ENCODE data around the gene KRT17. TPM values are rescaled to one million over a fixed set of nuclear protein-coding genes. Genes with fewer than 3 reads are reported as not detected.
A peak's percentile ranks its signal among the peaks of the same experiment; 100 is the strongest.
"Not testable (repeated sequence)": the region's sequence is repeated elsewhere in the genome, so short reads cannot be mapped to it uniquely, and the experiment has no call there.

KRT17 gene
- total RNA-seq, 2 experiments from 2014 or later = not detected

GRCh38 chr17:41614098-41614497 is 10.3 kb downstream of the KRT17 start:
- CTCF ChIA-PET = no interaction called here
- no peak for DNase-seq
- intact Hi-C loops (cut with micrococcal nuclease) = no loop called here
- ATAC-seq = no peak
- Mint-ChIP-seq H3K9me3 (no peaks in the 10 kb centered on the region), H3K36me3 (ENCODE audit: low read depth) (no peaks in the 10 kb centered on the region), H3K4me1 (ENCODE audit: low read depth) (no peaks in the 10 kb centered on the region), H3K27ac (no peak overlapping the region), H3K27me3 (peaks cover 13% of the 10 kb centered on the region), H3K4me3 (no peak overlapping the region)
- POLR2A ChIA-PET = interaction anchor here (0.6 kb wide), 1 partner anchor 65 kb away, joined by 3 read pairs; no protein-coding TSS in a partner anchor
- TF ChIP-seq CTCF (IDR thresholded peaks at IDR 0.05) = no peak

- DNase-seq (no peak), ATAC-seq (no peak)
- H3K9me3 Mint-ChIP-seq = no peaks in the 10 kb centered on the region
- intact Hi-C loops (cut with micrococcal nuclease) = no loop called here
- ChIA-PET CTCF (no interaction called here), POLR2A (no interaction called here)
- TF ChIP-seq CTCF (IDR thresholded peaks at IDR 0.05) = no peak
- H3K27me3 Mint-ChIP-seq = peaks cover 17% of the 10 kb centered on the region
- no peak overlapping the region for H3K4me3 Mint-ChIP-seq
- H3K27ac Mint-ChIP-seq = no peak overlapping the region
- no peaks in the 10 kb centered on the region for H3K4me1 Mint-ChIP-seq (ENCODE audit: low read depth)
- H3K36me3 Mint-ChIP-seq (ENCODE audit: low read depth) = no peaks in the 10 kb centered on the region
These were observed 10.9 kb downstream of the KRT17 start for GRCh38 chr17:41613277-41614082.

GRCh38 chr17:41612376-41613160 is 11.8 kb downstream of the KRT17 start, which contains the start of gene KRT16:
Gene KRT16, minus strand, starts transcription at chr17:41612767. Its CDS starts 79 bp downstream, at chr17:41612688.
- H3K4me3 Mint-ChIP-seq; H3K27ac Mint-ChIP-seq; POLR2A ChIA-PET; DNase-seq; intact Hi-C loops (cut with micrococcal nuclease); H3K4me1 Mint-ChIP-seq (ENCODE audit: low read depth); H3K36me3 Mint-ChIP-seq (ENCODE audit: low read depth); CTCF ChIA-PET; ATAC-seq; H3K9me3 Mint-ChIP-seq: not testable (repeated sequence)
- H3K27me3 Mint-ChIP-seq = peaks cover 18% of the 10 kb centered on the region

- ATAC-seq (no peak), DNase-seq (no peak)
- no peaks in the 10 kb centered on the region for H3K4me1 Mint-ChIP-seq (ENCODE audit: low read depth)
- POLR2A ChIA-PET = no interaction called here
- intact Hi-C loops (cut with micrococcal nuclease) = no loop called here
- peaks cover 24% of the 10 kb centered on the region for H3K27me3 Mint-ChIP-seq
- CTCF ChIA-PET = interaction anchor here (1.0 to 1.5 kb wide), 2 partner anchors 34 to 55 kb away, joined by 3 read pairs; no protein-coding TSS in a partner anchor
- H3K4me3 Mint-ChIP-seq = no peak overlapping the region
- no peak overlapping the region for H3K27ac Mint-ChIP-seq
- H3K36me3 Mint-ChIP-seq (ENCODE audit: low read depth) = peaks cover 8% of the 10 kb centered on the region
- no peak for TF ChIP-seq CTCF (IDR thresholded peaks at IDR 0.05)
- peaks cover 11% of the 10 kb centered on the region for H3K9me3 Mint-ChIP-seq
These were observed 13.3 kb downstream of the KRT17 start for GRCh38 chr17:41610965-41611640.

- peaks cover 16% of the 10 kb centered on the region for H3K9me3 Mint-ChIP-seq
- H3K4me1 Mint-ChIP-seq (ENCODE audit: low read depth); ATAC-seq; H3K36me3 Mint-ChIP-seq (ENCODE audit: low read depth); H3K4me3 Mint-ChIP-seq; intact Hi-C loops (cut with micrococcal nuclease); H3K27ac Mint-ChIP-seq; POLR2A ChIA-PET: not testable (repeated sequence)
- CTCF ChIA-PET = interaction anchor here (1.0 to 1.5 kb wide), 4 partner anchors 35 to 60 kb away, joined by 3 read pairs; no protein-coding TSS in a partner anchor
- DNase-seq = peak; percentile 11
- H3K27me3 Mint-ChIP-seq = peaks cover 28% of the 10 kb centered on the region
- TF ChIP-seq CTCF (IDR thresholded peaks at IDR 0.05) = peak; percentile 15
These were observed 14.3 kb downstream of the KRT17 start for GRCh38 chr17:41610061-41610517.

GRCh38 chr17:41606930-41607329 is 17.4 kb downstream of the KRT17 start:
- DNase-seq; H3K27ac Mint-ChIP-seq; H3K4me3 Mint-ChIP-seq; POLR2A ChIA-PET; H3K4me1 Mint-ChIP-seq (ENCODE audit: low read depth); intact Hi-C loops (cut with micrococcal nuclease); ATAC-seq; H3K36me3 Mint-ChIP-seq (ENCODE audit: low read depth): not testable (repeated sequence)
- Mint-ChIP-seq H3K9me3 (peaks cover 16% of the 10 kb centered on the region), H3K27me3 (peaks cover 26% of the 10 kb centered on the region)
- CTCF ChIA-PET = interaction anchor here (1.0 kb wide), 1 partner anchor 60 kb away, joined by 3 read pairs; no protein-coding TSS in a partner anchor
